H9 (cell line): ENCODE results near the gene TMEM140. TPM values are rescaled to one million over a fixed set of nuclear protein-coding genes. Genes with fewer than 3 reads are reported as not detected.

ENCODE experiments used
- DNase-seq: peaks from one replicate; pipeline ENCODE4 v3.0.0-alpha.2; 2017
- H2AFZ ChIP-seq: one replicate; pipeline ENCODE4 v1.6.1; 2013; ENCODE audit warnings: mild to moderate bottlenecking, low read length, control low read depth, moderate library complexity
- H2AK5ac ChIP-seq: 2 replicates; pipeline ENCODE4 v1.6.1; 2013; ENCODE audit warnings: low read length, control low read depth, mixed read lengths; ENCODE audit not compliant: insufficient read length
- H2BK120ac ChIP-seq: one replicate; pipeline ENCODE4 v1.6.1; 2013; ENCODE audit warnings: low read depth, mild to moderate bottlenecking, low read length, control low read depth, inconsistent platforms; ENCODE audit not compliant: poor library complexity, severe bottlenecking
- H2BK12ac ChIP-seq: 2 replicates; pipeline ENCODE4 v1.6.1; 2013; ENCODE audit warnings: low read length, control low read depth, mixed read lengths, low read depth; ENCODE audit not compliant: insufficient read length
- H2BK15ac ChIP-seq: 2 replicates; pipeline ENCODE4 v1.6.1; 2013; ENCODE audit warnings: low read depth, low read length, control low read depth
- H2BK20ac ChIP-seq: one replicate; pipeline ENCODE4 v1.6.1; 2013; ENCODE audit warnings: low read depth, mild to moderate bottlenecking, low read length, control low read depth, inconsistent platforms; ENCODE audit not compliant: poor library complexity, severe bottlenecking
- H2BK5ac ChIP-seq: 2 replicates; pipeline ENCODE4 v1.6.1; 2013; ENCODE audit warnings: low read length, control low read depth, mixed read lengths; ENCODE audit not compliant: insufficient read length
- H3K14ac ChIP-seq: 2 replicates; pipeline ENCODE4 v1.6.1; 2013; ENCODE audit warnings: low read length, control low read depth; ENCODE audit not compliant: insufficient read depth
- H3K18ac ChIP-seq: 2 replicates; pipeline ENCODE4 v1.6.1; 2013; ENCODE audit warnings: low read depth, mild to moderate bottlenecking, mixed read lengths, low read length, control low read depth; ENCODE audit not compliant: insufficient read length
- H3K23ac ChIP-seq: 2 replicates; pipeline ENCODE4 v1.6.1; 2013; ENCODE audit warnings: low read length, control low read depth, mixed read lengths, low read depth; ENCODE audit not compliant: insufficient read length
- H3K23me2 ChIP-seq: 2 replicates; pipeline ENCODE4 v1.6.1; 2013; ENCODE audit warnings: low read depth, mild to moderate bottlenecking, mixed read lengths, low read length, control low read depth; ENCODE audit not compliant: insufficient read length, poor library complexity, severe bottlenecking
- H3K27ac ChIP-seq: 2 replicates; pipeline ENCODE4 v1.5.1; 2013; ENCODE audit warnings: low read length, control low read depth, mixed read lengths, low read depth; ENCODE audit not compliant: insufficient read length
- H3K27me3 ChIP-seq: 2 replicates; pipeline ENCODE4 v1.6.1; 2013; ENCODE audit warnings: low read length, control low read depth, inconsistent platforms; ENCODE audit not compliant: insufficient read depth
- H3K4ac ChIP-seq: 2 replicates; pipeline ENCODE4 v1.6.1; 2013; ENCODE audit warnings: low read depth, mild to moderate bottlenecking, control low read depth, inconsistent platforms, low read length, moderate library complexity
- H3K4me1 ChIP-seq: 2 replicates; pipeline ENCODE4 v1.6.1; 2013; ENCODE audit warnings: low read length, control low read depth, inconsistent platforms; ENCODE audit not compliant: insufficient read depth
- H3K4me2 ChIP-seq: 2 replicates; pipeline ENCODE4 v1.6.1; 2013; ENCODE audit warnings: low read length, control low read depth, mixed read lengths; ENCODE audit not compliant: insufficient read length, insufficient read depth
- H3K56ac ChIP-seq: 2 replicates; pipeline ENCODE4 v1.6.1; 2013; ENCODE audit warnings: low read depth, mild to moderate bottlenecking, mixed read lengths, low read length, control low read depth; ENCODE audit not compliant: insufficient read length
- H3K79me1 ChIP-seq: 2 replicates; pipeline ENCODE4 v1.6.1; 2013; ENCODE audit warnings: low read depth, mild to moderate bottlenecking, moderate library complexity, low read length, control low read depth, inconsistent platforms; ENCODE audit not compliant: insufficient read depth, poor library complexity, severe bottlenecking
- H3K79me2 ChIP-seq: 2 replicates; pipeline ENCODE4 v1.6.1; 2013; ENCODE audit warnings: low read length, control low read depth, inconsistent platforms; ENCODE audit not compliant: insufficient read depth
- H3K9ac ChIP-seq: 2 replicates; pipeline ENCODE4 v1.6.1; 2013; ENCODE audit warnings: low read length, control low read depth, mixed read lengths; ENCODE audit not compliant: insufficient read length; ENCODE audit errors: extremely low read depth
- H3K9me3 ChIP-seq: one replicate; pipeline ENCODE4 v1.6.1; 2013; ENCODE audit warnings: low read depth, low read length, inconsistent platforms; ENCODE audit not compliant: control insufficient read depth
- H3T11ph ChIP-seq: one replicate; pipeline ENCODE4 v1.6.1; 2013; ENCODE audit warnings: mild to moderate bottlenecking, low read length, control low read depth, inconsistent platforms
- H4K20me1 ChIP-seq: one replicate; pipeline ENCODE4 v1.6.1; 2013; ENCODE audit not compliant: control insufficient read depth, insufficient read length, insufficient read depth
- H4K5ac ChIP-seq: 2 replicates; pipeline ENCODE4 v1.6.1; 2013; ENCODE audit warnings: low read depth, mild to moderate bottlenecking, mixed read lengths, low read length, control low read depth; ENCODE audit not compliant: insufficient read length
- H4K8ac ChIP-seq: replicated peaks from 2 replicates; pipeline ENCODE4 v1.6.1; 2013; ENCODE audit warnings: low read length, control low read depth, mixed read lengths, low read depth; ENCODE audit not compliant: insufficient read length
- H4K91ac ChIP-seq: 2 replicates; pipeline ENCODE4 v1.6.1; 2013; ENCODE audit warnings: low read depth, mild to moderate bottlenecking, moderate library complexity, mixed read lengths, low read length, control low read depth; ENCODE audit not compliant: insufficient read length
- H3K27ac Mint-ChIP-seq, 3 experiments: 2 replicates in 2 of 3; 3 replicates in 1 of 3; pipeline ENCODE4 v1.8.0; 2020 to 2021; ENCODE audit warnings: mixed read lengths in 3 of 3, mild to moderate bottlenecking in 1 of 3, moderate library complexity in 1 of 3
- H3K27me3 Mint-ChIP-seq: 2 replicates; pipeline ENCODE4 v1.8.0; 2021; ENCODE audit warnings: low read depth, mild to moderate bottlenecking, moderate library complexity, mixed read lengths
- H3K36me3 Mint-ChIP-seq, 3 experiments: 2 replicates in 2 of 3; 3 replicates in 1 of 3; pipeline ENCODE4 v1.8.0; 2020 to 2021; ENCODE audit warnings: low read depth in 3 of 3, mixed read lengths in 3 of 3; ENCODE audit not compliant: insufficient read depth in 1 of 3
- H3K4me1 Mint-ChIP-seq, 2 experiments: 2 replicates each; pipeline ENCODE4 v1.8.0; 2020; ENCODE audit warnings: mixed read lengths in 2 of 2
- H3K4me3 Mint-ChIP-seq, 2 experiments: 2 replicates in 1 of 2; 3 replicates in 1 of 2; pipeline ENCODE4 v1.8.0; 2020 to 2021; ENCODE audit warnings: mild to moderate bottlenecking in 2 of 2, mixed read lengths in 2 of 2, moderate library complexity in 1 of 2
- H3K9me3 Mint-ChIP-seq, 2 experiments: 2 replicates in 1 of 2; 3 replicates in 1 of 2; pipeline ENCODE4 v1.8.0; 2020; ENCODE audit warnings: mild to moderate bottlenecking in 2 of 2, mixed read lengths in 2 of 2, moderate library complexity in 1 of 2
- WGBS: extraction: QIAGEN DNeasy Blood & Tissue Kit; methylation state at CpG from one replicate; pipeline ENCODE4 v1.1.7; 2013; ENCODE audit warnings: missing lambda C conversion rate, low lambda C conversion rate, mixed read lengths; ENCODE audit not compliant: insufficient read length; ENCODE audit errors: extremely low coverage; 5-methylcytosine and 5-hydroxymethylcytosine counted together
- total RNA-seq: library from RNA; stranded (reverse); gene quantifications from 2 replicates; pipeline ENCODE4 v1.2.1, GENCODE V29; 2021
- TF ChIP-seq, protein P1 (sequence below): fragments of 200-600 bp; sonication (generic); conservative IDR thresholded peaks from 3 replicates; pipeline ENCODE4 v1.8.0; 2021; ENCODE audit warnings: antibody characterized with exemption, mild to moderate bottlenecking

TMEM140 gene
- total RNA-seq, 1 experiment from 2014 or later = not detected

DNA sequence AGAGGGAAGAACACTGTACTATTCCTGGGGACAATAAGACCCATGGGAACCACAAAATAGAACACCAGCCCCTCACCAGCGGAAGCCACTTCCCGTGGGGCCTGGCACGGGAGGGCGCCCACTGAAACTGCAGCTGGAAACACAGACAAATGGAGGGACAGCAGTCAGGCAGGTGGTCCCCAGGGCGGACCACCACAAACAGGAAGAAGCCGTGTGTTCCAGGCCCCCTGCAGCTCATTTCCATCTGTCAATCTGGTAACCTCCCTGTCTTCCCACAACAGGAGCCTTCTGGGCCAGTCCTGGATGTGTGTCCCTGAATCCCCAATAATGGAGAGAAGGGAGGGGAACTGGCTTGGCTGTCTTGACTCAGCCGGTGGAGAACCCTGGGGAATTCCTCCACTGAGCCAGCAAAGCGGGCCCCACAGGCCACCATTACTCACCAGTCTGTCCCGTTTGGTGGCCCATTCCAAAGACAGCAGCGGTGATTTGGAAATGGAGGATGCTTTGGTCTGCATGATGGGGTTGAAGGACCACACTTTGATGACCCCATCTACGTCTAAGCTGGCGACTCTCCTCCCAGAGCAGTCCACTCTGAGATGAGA is 46.7 kb downstream of the TMEM140 start:
- H4K5ac ChIP-seq = no peak overlapping the region
- H3K79me1 ChIP-seq = no peaks in the 10 kb centered on the region
- no peak overlapping the region for H3K4ac ChIP-seq
- no peaks in the 10 kb centered on the region for H3K9me3 ChIP-seq
- H4K8ac ChIP-seq = no peak overlapping the region
- no peak overlapping the region for H3K4me2 ChIP-seq
- H3K4me1 Mint-ChIP-seq = peaks cover 0 to 2% of the 10 kb centered on the region in 2 experiments; a peak in 3 of 4 replicates
- WGBS = no CpG with 5 or more reads among the region's 12 CpGs
- H3K27ac ChIP-seq = no peak overlapping the region
- H3K36me3 Mint-ChIP-seq = peaks cover 6 to 54% (median 23%) of the 10 kb centered on the region in 3 experiments
- H2BK20ac ChIP-seq = no peak overlapping the region
- TF ChIP-seq, protein P1, sequence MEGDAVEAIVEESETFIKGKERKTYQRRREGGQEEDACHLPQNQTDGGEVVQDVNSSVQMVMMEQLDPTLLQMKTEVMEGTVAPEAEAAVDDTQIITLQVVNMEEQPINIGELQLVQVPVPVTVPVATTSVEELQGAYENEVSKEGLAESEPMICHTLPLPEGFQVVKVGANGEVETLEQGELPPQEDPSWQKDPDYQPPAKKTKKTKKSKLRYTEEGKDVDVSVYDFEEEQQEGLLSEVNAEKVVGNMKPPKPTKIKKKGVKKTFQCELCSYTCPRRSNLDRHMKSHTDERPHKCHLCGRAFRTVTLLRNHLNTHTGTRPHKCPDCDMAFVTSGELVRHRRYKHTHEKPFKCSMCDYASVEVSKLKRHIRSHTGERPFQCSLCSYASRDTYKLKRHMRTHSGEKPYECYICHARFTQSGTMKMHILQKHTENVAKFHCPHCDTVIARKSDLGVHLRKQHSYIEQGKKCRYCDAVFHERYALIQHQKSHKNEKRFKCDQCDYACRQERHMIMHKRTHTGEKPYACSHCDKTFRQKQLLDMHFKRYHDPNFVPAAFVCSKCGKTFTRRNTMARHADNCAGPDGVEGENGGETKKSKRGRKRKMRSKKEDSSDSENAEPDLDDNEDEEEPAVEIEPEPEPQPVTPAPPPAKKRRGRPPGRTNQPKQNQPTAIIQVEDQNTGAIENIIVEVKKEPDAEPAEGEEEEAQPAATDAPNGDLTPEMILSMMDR = no peak
- H3K27ac Mint-ChIP-seq = no peak overlapping the region
- H3K56ac ChIP-seq = no peak overlapping the region
- no peak overlapping the region for H2AK5ac ChIP-seq
- H4K91ac ChIP-seq = no peak overlapping the region
- H2BK12ac ChIP-seq = no peak overlapping the region
- no peak overlapping the region for H3K18ac ChIP-seq
- H2BK120ac ChIP-seq = no peak overlapping the region
- no peaks in the 10 kb centered on the region for H3K27me3 ChIP-seq
- no peaks in the 10 kb centered on the region for H4K20me1 ChIP-seq
- no peak overlapping the region for H2AFZ ChIP-seq
- no peak overlapping the region for H3K23ac ChIP-seq
- H3K4me1 ChIP-seq = no peaks in the 10 kb centered on the region
- H3T11ph ChIP-seq = no peak overlapping the region
- no peak overlapping the region for H3K9ac ChIP-seq
- no peak overlapping the region for H3K4me3 Mint-ChIP-seq
- H3K9me3 Mint-ChIP-seq = no peaks in the 10 kb centered on the region
- no peaks in the 10 kb centered on the region for H3K27me3 Mint-ChIP-seq
- no peak overlapping the region for H2BK15ac ChIP-seq
- no peaks in the 10 kb centered on the region for H3K79me2 ChIP-seq
- H3K14ac ChIP-seq = no peak overlapping the region
- no peak for DNase-seq
- no peak overlapping the region for H2BK5ac ChIP-seq
- no peaks in the 10 kb centered on the region for H3K23me2 ChIP-seq
